Activated naive CD8-positive, alpha-beta T cell treated with anti-CD3 and anti-CD28 coated beads for 36 hours (primary cell): ENCODE results near the gene TOM1L2. TPM values are rescaled to one million over a fixed set of nuclear protein-coding genes. Genes with fewer than 3 reads are reported as not detected.
A peak's percentile ranks its signal among the peaks of the same experiment; 100 is the strongest.

Source experiments
- DNase-seq: peaks from one replicate; pipeline ENCODE4 v3.0.0; 2021
- H3K27ac Mint-ChIP-seq: one replicate; pipeline ENCODE4 v1.8.0; 2022; ENCODE audit warnings: mild to moderate bottlenecking, moderate library complexity, mixed read lengths
- H3K27me3 Mint-ChIP-seq: one replicate; pipeline ENCODE4 v1.8.0; 2022; ENCODE audit warnings: mild to moderate bottlenecking, mixed read lengths
- H3K36me3 Mint-ChIP-seq: one replicate; pipeline ENCODE4 v1.8.0; 2021; ENCODE audit warnings: mild to moderate bottlenecking, mixed read lengths
- H3K4me1 Mint-ChIP-seq: one replicate; pipeline ENCODE4 v1.8.0; 2021; ENCODE audit warnings: mixed read lengths
- H3K4me3 Mint-ChIP-seq: one replicate; pipeline ENCODE4 v1.8.0; 2022; ENCODE audit warnings: mild to moderate bottlenecking, moderate library complexity, mixed read lengths
- H3K9me3 Mint-ChIP-seq: one replicate; pipeline ENCODE4 v1.8.0; 2022; ENCODE audit warnings: mixed read lengths
- total RNA-seq, 2 experiments: library from RNA; stranded (reverse); gene quantifications; one replicate each; pipeline ENCODE4 v1.2.3, GENCODE V29; 2021

Gene TOM1L2
- total RNA-seq, 2 experiments from 2014 or later, result 8.5 to 9.0 TPM

DNA sequence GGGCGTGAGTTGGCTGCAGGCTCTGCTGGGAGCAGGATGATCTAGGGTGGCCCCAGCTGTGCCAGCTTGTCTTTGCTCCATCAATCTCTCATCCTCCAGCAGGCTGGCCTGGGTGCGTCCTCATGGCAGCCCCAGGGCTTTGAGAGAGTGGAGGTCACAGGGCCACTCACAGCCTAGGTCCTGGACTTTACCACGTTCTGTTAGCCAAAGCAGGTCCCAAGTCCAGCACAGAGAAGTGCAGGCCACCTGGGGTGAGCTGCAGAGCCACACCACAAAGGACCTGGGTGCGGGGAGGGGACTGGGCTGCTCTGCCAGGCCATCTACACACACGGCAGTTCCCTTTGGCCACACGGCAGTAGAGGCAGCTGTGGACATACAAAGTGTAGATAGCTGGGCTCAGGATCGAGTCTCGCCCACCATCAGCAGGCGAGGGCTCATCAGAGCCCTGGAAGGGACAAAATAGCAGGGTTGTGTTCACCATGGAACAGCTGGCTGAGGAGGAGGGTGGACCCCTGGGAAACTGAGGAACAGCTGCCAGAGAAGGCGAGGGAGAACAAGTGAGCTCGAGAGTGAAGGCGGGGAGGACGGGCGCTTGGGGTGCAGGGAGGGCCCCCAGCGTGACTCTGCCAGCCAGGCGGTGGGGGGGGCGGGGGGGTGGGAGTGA lies 165.5 kb downstream of the TOM1L2 start:
- peaks cover 10% of the 10 kb centered on the region for H3K4me1 Mint-ChIP-seq

DNA sequence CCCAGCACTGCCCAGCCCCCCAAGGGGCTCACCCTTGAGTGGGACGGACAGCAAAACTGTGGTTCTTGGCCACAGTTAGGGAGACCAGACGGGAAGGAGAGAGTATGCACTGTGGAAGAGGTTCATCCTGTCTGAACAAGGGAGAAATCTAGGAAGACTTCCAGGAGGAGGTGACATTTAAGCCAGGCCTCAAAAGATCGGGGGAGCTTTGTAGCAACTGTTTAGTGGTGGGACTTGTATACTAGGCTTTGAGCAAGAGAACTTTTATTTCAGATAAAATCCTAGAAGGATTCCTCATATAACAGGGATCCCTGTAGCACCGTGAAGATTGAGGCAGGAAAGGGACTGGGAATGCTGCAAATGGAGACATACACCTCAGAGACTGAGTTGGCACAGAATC lies 166.2 kb downstream of the TOM1L2 start:
- Mint-ChIP-seq H3K27me3 (no peaks in the 10 kb centered on the region), H3K4me1 (peaks cover 7% of the 10 kb centered on the region), H3K9me3 (no peaks in the 10 kb centered on the region), H3K4me3 (no peak overlapping the region), H3K27ac (no peak overlapping the region), H3K36me3 (peaks cover 3% of the 10 kb centered on the region)
- no peak for DNase-seq

More for the DNA sequence above, 165.5 kb downstream of the TOM1L2 start:
- Mint-ChIP-seq H3K27ac (peak overlapping the region; percentile 46), H3K4me3 (no peak overlapping the region), H3K9me3 (no peaks in the 10 kb centered on the region), H3K27me3 (no peaks in the 10 kb centered on the region), H3K36me3 (peaks cover 6% of the 10 kb centered on the region)
- DNase-seq, result no peak

DNA sequence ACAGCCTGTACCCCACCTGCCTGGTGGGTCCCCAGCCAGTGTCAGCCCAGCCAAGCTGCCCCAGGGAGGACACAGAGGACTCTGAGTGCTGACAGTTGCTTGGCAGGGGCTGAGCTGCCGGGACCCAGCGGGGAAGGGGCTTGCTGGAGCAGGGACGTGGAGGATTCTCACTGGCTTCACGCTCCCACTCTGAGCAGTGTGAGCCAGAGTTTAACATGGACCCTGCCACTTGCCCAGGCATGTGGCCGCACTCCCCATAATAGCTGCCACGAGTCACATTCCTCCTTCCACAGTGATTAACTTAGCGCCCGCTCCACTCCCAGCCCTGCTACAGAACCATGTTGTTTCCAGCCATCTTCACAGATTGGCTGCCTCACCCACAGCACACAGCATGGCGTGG lies 166.6 kb downstream of the TOM1L2 start:
- H3K4me1 Mint-ChIP-seq, result peaks cover 7% of the 10 kb centered on the region
- H3K27me3 Mint-ChIP-seq, result no peaks in the 10 kb centered on the region
- H3K36me3 Mint-ChIP-seq, result peaks cover 3% of the 10 kb centered on the region
- no peak for DNase-seq
- H3K4me3 Mint-ChIP-seq, result no peak overlapping the region
- no peak overlapping the region for H3K27ac Mint-ChIP-seq
- no peaks in the 10 kb centered on the region for H3K9me3 Mint-ChIP-seq

DNA sequence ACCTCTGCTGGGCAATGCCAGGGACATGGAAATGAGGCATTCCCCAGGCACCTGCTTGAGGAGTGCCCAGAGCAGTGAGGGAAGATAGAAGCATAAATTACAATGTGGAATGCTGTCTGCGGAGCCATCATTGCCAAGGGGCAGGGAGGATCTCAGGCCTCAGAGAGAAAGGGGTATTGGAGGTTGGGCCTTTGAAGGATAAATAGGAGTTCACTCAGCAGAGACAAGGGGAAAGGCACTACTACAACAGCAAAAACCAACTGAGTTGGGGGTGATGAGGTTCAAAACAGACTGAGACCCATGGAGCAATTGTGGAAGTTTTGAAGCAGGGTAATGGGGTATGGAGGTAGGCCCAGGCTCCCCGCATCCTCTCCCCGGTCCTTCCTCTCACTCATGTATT lies 168.2 kb downstream of the TOM1L2 start:
- Mint-ChIP-seq H3K4me1 (peaks cover 6% of the 10 kb centered on the region), H3K36me3 (peaks cover 3% of the 10 kb centered on the region), H3K27me3 (no peaks in the 10 kb centered on the region), H3K27ac (no peak overlapping the region), H3K4me3 (no peak overlapping the region), H3K9me3 (no peaks in the 10 kb centered on the region)
- no peak for DNase-seq

GRCh38 chr17:17801800-17802481 lies 170.3 kb downstream of the TOM1L2 start:
- Mint-ChIP-seq H3K4me3 (no peak overlapping the region), H3K27ac (no peak overlapping the region), H3K9me3 (no peaks in the 10 kb centered on the region)

DNA sequence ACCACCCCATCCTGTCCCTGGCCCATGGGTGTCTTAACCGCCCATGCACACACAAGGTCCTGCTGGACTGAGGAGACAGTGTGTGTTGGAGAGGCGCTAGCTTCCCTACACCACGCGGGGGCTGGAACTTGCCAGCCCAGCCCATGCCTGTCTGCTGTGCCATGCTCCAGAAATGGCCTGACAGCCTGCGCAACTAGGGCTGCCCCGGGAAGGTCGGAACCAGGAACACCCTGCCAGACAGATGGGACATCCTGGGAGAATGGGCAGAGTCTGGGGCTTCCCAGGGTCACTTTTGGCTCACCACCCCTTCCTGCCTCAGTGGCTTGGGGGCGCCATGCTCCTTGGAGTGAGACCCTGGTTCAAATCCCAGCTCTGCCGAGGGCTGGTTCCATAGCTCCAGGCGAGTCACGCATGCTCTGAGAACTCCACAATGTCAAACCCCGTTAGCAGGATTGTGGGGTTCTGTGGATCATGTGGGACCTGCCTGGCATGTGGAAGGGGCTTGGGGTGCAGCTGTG lies 171.6 kb downstream of the TOM1L2 start:
- DNase-seq, result no peak
- H3K27me3 Mint-ChIP-seq, result no peaks in the 10 kb centered on the region
- H3K9me3 Mint-ChIP-seq, result no peaks in the 10 kb centered on the region
- no peak overlapping the region for H3K27ac Mint-ChIP-seq
- H3K36me3 Mint-ChIP-seq, result peaks cover 3% of the 10 kb centered on the region
- no peaks in the 10 kb centered on the region for H3K4me1 Mint-ChIP-seq
- H3K4me3 Mint-ChIP-seq, result no peak overlapping the region

More at GRCh38 chr17:17801800-17802481, 170.3 kb downstream of the TOM1L2 start:
- H3K36me3 Mint-ChIP-seq, result peaks cover 3% of the 10 kb centered on the region
- no peaks in the 10 kb centered on the region for H3K4me1 Mint-ChIP-seq
- DNase-seq, result no peak
- no peaks in the 10 kb centered on the region for H3K27me3 Mint-ChIP-seq

- Mint-ChIP-seq H3K27me3 (no peaks in the 10 kb centered on the region), H3K4me1 (peaks cover 2% of the 10 kb centered on the region), H3K27ac (no peak overlapping the region), H3K4me3 (no peak overlapping the region), H3K36me3 (peaks cover 4% of the 10 kb centered on the region), H3K9me3 (no peaks in the 10 kb centered on the region)
- no peak for DNase-seq
Observed at GRCh38 chr17:17798573-17799255, 173.5 kb downstream of the TOM1L2 start.

GRCh38 chr17:17798010-17798556 lies 174.1 kb downstream of the TOM1L2 start:
- Mint-ChIP-seq H3K36me3 (peaks cover 6% of the 10 kb centered on the region), H3K27ac (no peak overlapping the region), H3K4me1 (peaks cover 7% of the 10 kb centered on the region), H3K4me3 (no peak overlapping the region), H3K27me3 (no peaks in the 10 kb centered on the region), H3K9me3 (no peaks in the 10 kb centered on the region)
- DNase-seq, result no peak

DNA sequence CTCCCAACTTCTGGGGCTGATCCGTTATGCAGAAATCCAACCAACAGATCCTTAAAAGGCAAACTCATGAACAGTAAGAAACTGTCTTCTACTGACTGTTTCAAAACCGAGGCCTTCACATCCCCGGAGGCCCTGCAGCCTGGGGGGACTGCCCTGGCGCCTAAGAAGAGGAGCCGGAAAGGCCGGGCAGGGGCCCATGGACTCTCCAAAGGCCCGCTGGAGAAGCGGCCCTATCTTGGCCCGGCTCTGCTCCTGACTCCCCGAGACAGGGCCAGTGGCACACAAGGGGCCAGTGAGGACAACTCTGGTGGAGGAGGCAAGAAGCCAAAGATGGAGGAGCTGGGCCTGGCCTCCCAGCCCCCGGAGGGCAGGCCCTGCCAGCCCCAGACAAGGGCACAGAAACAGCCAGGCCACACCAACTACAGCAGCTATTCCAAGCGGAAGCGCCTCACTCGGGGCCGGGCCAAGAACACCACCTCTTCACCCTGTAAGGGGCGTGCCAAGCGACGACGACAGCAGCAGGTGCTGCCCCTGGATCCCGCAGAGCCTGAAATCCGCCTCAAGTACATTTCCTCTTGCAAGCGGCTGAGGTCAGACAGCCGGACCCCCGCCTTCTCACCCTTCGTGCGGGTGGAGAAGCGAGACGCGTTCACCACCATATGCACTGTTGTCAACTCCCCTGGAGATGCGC lies 174.9 kb downstream of the TOM1L2 start:
- H3K4me3 Mint-ChIP-seq, result no peak overlapping the region
- H3K4me1 Mint-ChIP-seq, result peaks cover 11% of the 10 kb centered on the region
- no peaks in the 10 kb centered on the region for H3K9me3 Mint-ChIP-seq
- DNase-seq, result no peak
- no peak overlapping the region for H3K27ac Mint-ChIP-seq
- H3K27me3 Mint-ChIP-seq, result no peaks in the 10 kb centered on the region
- peaks cover 6% of the 10 kb centered on the region for H3K36me3 Mint-ChIP-seq

DNA sequence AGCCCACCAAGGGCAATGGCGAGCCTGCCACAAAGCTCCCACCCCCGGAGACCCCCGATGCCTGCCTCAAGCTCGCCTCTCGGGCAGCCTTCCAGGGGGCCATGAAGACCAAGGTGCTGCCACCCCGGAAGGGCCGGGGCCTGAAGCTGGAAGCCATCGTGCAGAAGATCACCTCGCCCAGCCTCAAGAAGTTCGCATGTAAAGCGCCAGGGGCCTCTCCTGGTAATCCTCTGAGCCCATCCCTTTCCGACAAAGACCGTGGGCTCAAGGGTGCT lies 175.5 kb downstream of the TOM1L2 start:
- no peaks in the 10 kb centered on the region for H3K9me3 Mint-ChIP-seq
- H3K4me3 Mint-ChIP-seq, result no peak overlapping the region
- H3K4me1 Mint-ChIP-seq, result peaks cover 15% of the 10 kb centered on the region
- no peak overlapping the region for H3K27ac Mint-ChIP-seq
- H3K27me3 Mint-ChIP-seq, result no peaks in the 10 kb centered on the region
- H3K36me3 Mint-ChIP-seq, result peaks cover 6% of the 10 kb centered on the region
- DNase-seq, result no peak

GRCh38 chr17:17795946-17796786 lies 176.0 kb downstream of the TOM1L2 start:
- Mint-ChIP-seq H3K27ac (no peak overlapping the region), H3K27me3 (no peaks in the 10 kb centered on the region), H3K4me1 (peaks cover 18% of the 10 kb centered on the region), H3K4me3 (no peak overlapping the region), H3K36me3 (peaks cover 6% of the 10 kb centered on the region), H3K9me3 (no peaks in the 10 kb centered on the region)
- DNase-seq, result no peak

DNA sequence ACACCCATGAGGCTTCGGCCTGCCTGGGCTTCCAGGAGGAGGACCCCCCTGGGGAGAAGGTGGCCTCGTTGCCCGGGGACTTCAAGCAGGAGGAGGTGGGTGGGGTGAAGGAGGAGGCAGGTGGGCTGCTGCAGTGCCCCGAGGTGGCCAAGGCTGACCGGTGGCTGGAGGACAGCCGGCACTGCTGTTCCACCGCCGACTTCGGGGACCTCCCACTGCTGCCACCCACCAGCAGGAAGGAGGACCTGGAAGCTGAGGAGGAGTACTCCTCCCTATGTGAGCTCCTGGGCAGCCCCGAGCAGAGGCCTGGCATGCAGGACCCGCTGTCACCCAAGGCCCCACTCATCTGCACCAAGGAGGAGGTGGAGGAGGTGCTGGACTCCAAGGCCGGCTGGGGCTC lies 176.9 kb downstream of the TOM1L2 start:
- Mint-ChIP-seq H3K36me3 (peaks cover 6% of the 10 kb centered on the region), H3K9me3 (no peaks in the 10 kb centered on the region), H3K4me3 (no peak overlapping the region), H3K4me1 (peaks cover 18% of the 10 kb centered on the region), H3K27me3 (no peaks in the 10 kb centered on the region), H3K27ac (no peak overlapping the region)
- no peak for DNase-seq

- Mint-ChIP-seq H3K27ac (no peak overlapping the region), H3K9me3 (no peaks in the 10 kb centered on the region), H3K27me3 (no peaks in the 10 kb centered on the region), H3K4me3 (no peak overlapping the region), H3K4me1 (peaks cover 18% of the 10 kb centered on the region), H3K36me3 (peaks cover 6% of the 10 kb centered on the region)
- DNase-seq, result no peak
Observed at GRCh38 chr17:17794382-17794781, 177.8 kb downstream of the TOM1L2 start.
